Activated CD8-positive, alpha-beta T cell treated with anti-CD3 and anti-CD28 coated beads for 36 hours (primary cell): Measurements from ENCODE around the gene AKAP10. TPM values are rescaled to one million over a fixed set of nuclear protein-coding genes. Genes with fewer than 3 reads are reported as not detected.

ENCODE experiments used
- ATAC-seq: fragments of 200-7000 bp; cut with Tn5 transposase; one replicate; pipeline ENCODE4 v1.10.0; 2021; ENCODE audit warnings: mild to moderate bottlenecking, moderate library complexity
- CTCF ChIA-PET: fragments of 350-600 bp; sonication (Branson Sonifier 250); formaldehyde crosslinking; loops from one replicate; lab custom pipeline; 2021; ENCODE audit warnings: antibody characterized with exemption; lab: Charles Lee
- POLR2A ChIA-PET: fragments of 350-600 bp; sonication (Branson Sonifier 250); formaldehyde crosslinking; loops from one replicate; lab custom pipeline; 2021; ENCODE audit warnings: antibody characterized with exemption; lab: Charles Lee
- DNase-seq: peaks from one replicate; pipeline ENCODE4 v3.0.0-alpha.2; 2020
- H3K27ac Mint-ChIP-seq: one replicate; pipeline ENCODE4 v1.8.0; 2021; ENCODE audit warnings: mild to moderate bottlenecking, mixed read lengths
- H3K27me3 Mint-ChIP-seq: one replicate; pipeline ENCODE4 v1.8.0; 2021; ENCODE audit warnings: mixed read lengths
- H3K36me3 Mint-ChIP-seq: one replicate; pipeline ENCODE4 v1.8.0; 2021; ENCODE audit warnings: low read depth, mixed read lengths
- H3K4me1 Mint-ChIP-seq: one replicate; pipeline ENCODE4 v1.8.0; 2021; ENCODE audit warnings: low read depth, mixed read lengths
- H3K4me3 Mint-ChIP-seq: one replicate; pipeline ENCODE4 v1.8.0; 2021; ENCODE audit warnings: mild to moderate bottlenecking, moderate library complexity, mixed read lengths
- H3K9me3 Mint-ChIP-seq: one replicate; pipeline ENCODE4 v1.8.0; 2021; ENCODE audit warnings: mixed read lengths
- intact Hi-C: fragments of 100-400 bp; cut with micrococcal nuclease; formaldehyde crosslinking; loops from one replicate; pipeline ENCODE4 v1.10.0; 2022
- total RNA-seq, 2 experiments: library from RNA; stranded (reverse); gene quantifications; one replicate each; pipeline ENCODE4 v1.2.3, GENCODE V29; 2021
- TF ChIP-seq, protein P1 (sequence below): fragments of 200-600 bp; IDR thresholded peaks from one replicate; pipeline ENCODE4 v1.8.0; 2022; ENCODE audit warnings: antibody characterized with exemption, mild to moderate bottlenecking

The AKAP10 gene
- total RNA-seq, 2 experiments from 2014 or later: 38.6 to 39.2 TPM

- H3K27me3 Mint-ChIP-seq: no peaks in the 10 kb centered on the region
- H3K4me1 Mint-ChIP-seq: peaks cover 37% of the 10 kb centered on the region
- intact Hi-C loops: no loop called here
- ChIA-PET POLR2A (no interaction called here), CTCF (no interaction called here)
- no peak overlapping the region for H3K4me3 Mint-ChIP-seq
- no peaks in the 10 kb centered on the region for H3K9me3 Mint-ChIP-seq
- DNase-seq: no peak
- no peak for ATAC-seq
- H3K27ac Mint-ChIP-seq: no peak overlapping the region
- no peaks in the 10 kb centered on the region for H3K36me3 Mint-ChIP-seq
- TF ChIP-seq, protein P1, sequence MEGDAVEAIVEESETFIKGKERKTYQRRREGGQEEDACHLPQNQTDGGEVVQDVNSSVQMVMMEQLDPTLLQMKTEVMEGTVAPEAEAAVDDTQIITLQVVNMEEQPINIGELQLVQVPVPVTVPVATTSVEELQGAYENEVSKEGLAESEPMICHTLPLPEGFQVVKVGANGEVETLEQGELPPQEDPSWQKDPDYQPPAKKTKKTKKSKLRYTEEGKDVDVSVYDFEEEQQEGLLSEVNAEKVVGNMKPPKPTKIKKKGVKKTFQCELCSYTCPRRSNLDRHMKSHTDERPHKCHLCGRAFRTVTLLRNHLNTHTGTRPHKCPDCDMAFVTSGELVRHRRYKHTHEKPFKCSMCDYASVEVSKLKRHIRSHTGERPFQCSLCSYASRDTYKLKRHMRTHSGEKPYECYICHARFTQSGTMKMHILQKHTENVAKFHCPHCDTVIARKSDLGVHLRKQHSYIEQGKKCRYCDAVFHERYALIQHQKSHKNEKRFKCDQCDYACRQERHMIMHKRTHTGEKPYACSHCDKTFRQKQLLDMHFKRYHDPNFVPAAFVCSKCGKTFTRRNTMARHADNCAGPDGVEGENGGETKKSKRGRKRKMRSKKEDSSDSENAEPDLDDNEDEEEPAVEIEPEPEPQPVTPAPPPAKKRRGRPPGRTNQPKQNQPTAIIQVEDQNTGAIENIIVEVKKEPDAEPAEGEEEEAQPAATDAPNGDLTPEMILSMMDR: no peak
Measured at GRCh38 chr17:19874256-19874655, 103.4 kb downstream of the AKAP10 start.

DNA sequence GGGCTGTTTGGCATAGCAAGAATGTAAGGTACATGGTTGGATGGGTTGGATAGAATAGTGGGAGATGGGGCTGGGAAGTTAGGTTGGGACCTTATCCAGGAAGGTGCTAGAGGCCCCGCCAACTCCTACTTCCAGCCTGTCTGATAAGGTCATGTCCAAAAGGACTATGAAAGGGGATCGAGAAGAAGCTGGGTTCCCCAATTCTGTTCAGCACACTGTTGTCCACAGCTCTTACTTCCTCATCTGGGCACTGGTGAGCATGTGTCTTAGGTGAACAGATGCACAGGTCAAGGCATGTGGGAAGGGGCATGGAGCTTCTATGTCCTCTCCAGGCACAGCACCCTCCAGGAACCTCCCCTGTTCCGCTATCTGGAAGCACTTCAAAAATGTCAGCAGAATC lies 104.3 kb downstream of the AKAP10 start:
- DNase-seq: no peak
- TF ChIP-seq, protein P1: no peak
- POLR2A ChIA-PET: no interaction called here

GRCh38 chr17:19868079-19868395 lies 109.6 kb downstream of the AKAP10 start:
- Mint-ChIP-seq H3K27ac (no peak overlapping the region), H3K4me3 (peak overlapping the region; percentile 36), H3K4me1 (peaks cover 20% of the 10 kb centered on the region), H3K9me3 (no peaks in the 10 kb centered on the region), H3K27me3 (no peaks in the 10 kb centered on the region), H3K36me3 (no peaks in the 10 kb centered on the region)
- ChIA-PET CTCF (interaction anchor here (1.0 to 1.8 kb wide), 7 partner anchors 9 to 140 kb away, joined by 3 to 5 read pairs (median 3); partner anchors contain the start of gene SPECC1), POLR2A (interaction anchor here (1.2 to 1.6 kb wide), 4 partner anchors 9 to 110 kb away, joined by 3 to 7 read pairs (median 6); partner anchors contain the start of gene AKAP10)
- ATAC-seq (no peak), DNase-seq (no peak)
- intact Hi-C loops: no loop called here
- TF ChIP-seq, protein P1: no peak

More for the DNA sequence above, 104.3 kb downstream of the AKAP10 start:
- no peak for ATAC-seq
- intact Hi-C loops: no loop called here
- no peak overlapping the region for H3K27ac Mint-ChIP-seq
- H3K9me3 Mint-ChIP-seq: no peaks in the 10 kb centered on the region
- H3K4me3 Mint-ChIP-seq: no peak overlapping the region
- H3K4me1 Mint-ChIP-seq: peaks cover 37% of the 10 kb centered on the region
- CTCF ChIA-PET: no interaction called here
- H3K36me3 Mint-ChIP-seq: no peaks in the 10 kb centered on the region
- H3K27me3 Mint-ChIP-seq: no peaks in the 10 kb centered on the region

DNA sequence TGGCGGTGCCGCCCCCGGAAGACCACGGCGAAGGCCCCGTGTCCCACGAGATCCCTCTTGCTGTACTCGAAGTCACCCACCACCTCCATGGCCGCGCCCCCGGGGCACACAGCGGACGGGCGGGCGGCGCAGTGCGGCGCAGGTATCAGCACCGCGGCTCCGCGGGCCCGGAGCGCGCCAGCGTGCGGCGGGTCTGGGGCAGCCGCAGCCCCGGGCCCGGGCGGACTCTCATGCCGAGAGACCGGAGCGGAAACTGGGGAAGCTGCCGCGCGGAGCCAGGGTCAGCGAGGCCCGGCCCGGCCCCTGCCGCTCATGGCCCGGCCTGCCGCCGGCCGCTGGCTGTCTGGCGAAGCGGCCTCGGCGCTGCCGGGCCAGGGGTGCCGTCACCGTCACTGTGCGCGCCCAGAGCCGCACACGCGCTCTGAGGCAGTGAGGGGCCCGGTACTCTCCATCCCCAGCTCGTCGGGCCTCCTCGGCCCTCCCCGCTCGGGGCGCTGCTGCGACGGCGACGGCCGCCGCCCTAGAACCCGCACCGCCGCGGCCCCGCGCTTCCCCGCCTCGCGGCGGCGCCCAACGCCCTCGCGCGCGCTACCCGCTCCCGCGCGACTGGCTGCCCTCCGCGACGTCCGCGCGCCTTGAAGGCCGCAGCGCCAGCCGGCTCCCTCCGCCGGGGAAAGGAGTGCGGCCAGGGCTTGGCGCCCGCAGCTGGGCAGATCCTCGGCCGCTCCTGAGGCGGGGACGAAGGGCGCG lies 110.1 kb downstream of the AKAP10 start, which contains the start of gene ULK2:
Gene ULK2, minus strand, starts transcription at position 608 of the 750 bp plus-strand sequence. Its CDS starts 519 bp downstream, at position 89.
- Mint-ChIP-seq H3K9me3 (no peaks in the 10 kb centered on the region), H3K36me3 (no peaks in the 10 kb centered on the region), H3K27ac (peak within 1 kb of the TSS; percentile 61), H3K4me3 (peak within 1 kb of the TSS; percentile 75), H3K4me1 (peaks cover 20% of the 10 kb centered on the region), H3K27me3 (no peaks in the 10 kb centered on the region)
- ATAC-seq (peak; percentile 85), DNase-seq (peak; percentile 57)
- ChIA-PET POLR2A (interaction anchor here (1.2 to 1.6 kb wide), 4 partner anchors 8 to 110 kb away, joined by 3 to 7 read pairs (median 6); partner anchors contain the start of gene AKAP10), CTCF (interaction anchor here (1.0 to 1.8 kb wide), 8 partner anchors 8 to 141 kb away, joined by 3 to 5 read pairs (median 3); partner anchors contain the start of gene SPECC1)
- intact Hi-C loops: no loop called here
- TF ChIP-seq, protein P1: no peak

DNA sequence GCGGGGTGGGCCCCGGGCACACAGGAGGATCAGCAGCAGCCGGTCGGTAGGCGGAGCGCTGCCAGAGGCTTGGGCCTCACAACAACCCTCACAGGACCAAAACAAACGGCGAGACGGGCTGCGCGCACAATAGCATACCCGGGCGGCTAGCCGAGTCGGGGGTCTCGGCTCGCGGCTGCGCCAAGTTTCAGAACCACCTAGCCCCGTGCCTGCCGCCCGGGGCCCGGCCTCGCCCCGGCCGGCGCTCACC lies 110.6 kb downstream of the AKAP10 start:
- H3K9me3 Mint-ChIP-seq: no peaks in the 10 kb centered on the region
- ChIA-PET CTCF (interaction anchor here (1.0 to 1.8 kb wide), 6 partner anchors 11 to 141 kb away, joined by 3 to 5 read pairs (median 4); partner anchors contain the start of gene SPECC1), POLR2A (interaction anchor here (1.2 to 1.6 kb wide), 3 partner anchors 7 to 33 kb away, joined by 3 to 6 read pairs (median 5); no protein-coding TSS in a partner anchor)
- intact Hi-C loops: no loop called here
- DNase-seq (peak; percentile 68), ATAC-seq (peak; percentile 55)
- no peaks in the 10 kb centered on the region for H3K36me3 Mint-ChIP-seq
- TF ChIP-seq, protein P1: no peak
- H3K4me1 Mint-ChIP-seq: peaks cover 20% of the 10 kb centered on the region
- H3K27me3 Mint-ChIP-seq: no peaks in the 10 kb centered on the region
- H3K27ac Mint-ChIP-seq: peak overlapping the region; percentile 61
- H3K4me3 Mint-ChIP-seq: peak overlapping the region; percentile 75
